Ecto neural progenitor cell (in vitro differentiated cells): ENCODE results near the gene CENPI.
"Not testable (repeated sequence)": the region's sequence is repeated elsewhere in the genome, so short reads cannot be mapped to it uniquely, and the experiment has no call there.

Experiments
- DNase-seq: peaks from one replicate; pipeline ENCODE4 v3.0.0-alpha.2; 2018; ENCODE audit warnings: low spot score

The CENPI gene, protein sequence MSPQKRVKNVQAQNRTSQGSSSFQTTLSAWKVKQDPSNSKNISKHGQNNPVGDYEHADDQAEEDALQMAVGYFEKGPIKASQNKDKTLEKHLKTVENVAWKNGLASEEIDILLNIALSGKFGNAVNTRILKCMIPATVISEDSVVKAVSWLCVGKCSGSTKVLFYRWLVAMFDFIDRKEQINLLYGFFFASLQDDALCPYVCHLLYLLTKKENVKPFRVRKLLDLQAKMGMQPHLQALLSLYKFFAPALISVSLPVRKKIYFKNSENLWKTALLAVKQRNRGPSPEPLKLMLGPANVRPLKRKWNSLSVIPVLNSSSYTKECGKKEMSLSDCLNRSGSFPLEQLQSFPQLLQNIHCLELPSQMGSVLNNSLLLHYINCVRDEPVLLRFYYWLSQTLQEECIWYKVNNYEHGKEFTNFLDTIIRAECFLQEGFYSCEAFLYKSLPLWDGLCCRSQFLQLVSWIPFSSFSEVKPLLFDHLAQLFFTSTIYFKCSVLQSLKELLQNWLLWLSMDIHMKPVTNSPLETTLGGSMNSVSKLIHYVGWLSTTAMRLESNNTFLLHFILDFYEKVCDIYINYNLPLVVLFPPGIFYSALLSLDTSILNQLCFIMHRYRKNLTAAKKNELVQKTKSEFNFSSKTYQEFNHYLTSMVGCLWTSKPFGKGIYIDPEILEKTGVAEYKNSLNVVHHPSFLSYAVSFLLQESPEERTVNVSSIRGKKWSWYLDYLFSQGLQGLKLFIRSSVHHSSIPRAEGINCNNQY

GRCh38 chrX:101097546-101098453 is at the start of gene CENPI:
TSS of gene CENPI (plus strand) at chrX:101098204. CDS start at chrX:101101071, 2,867 bp downstream.
- DNase-seq: peak; percentile 92

GRCh38 chrX:101051153-101051548 is 46.9 kb upstream of the CENPI start:
- no peak for DNase-seq

- DNase-seq: peak; percentile 67
Measured at GRCh38 chrX:101051549-101052302, 46.3 kb upstream of the CENPI start, which contains the start of gene TRMT2B. TSS of gene TRMT2B (minus strand) at chrX:101052111. CDS start at chrX:101042289, 9,822 bp downstream.

- not testable (repeated sequence) for DNase-seq
Measured at GRCh38 chrX:101056551-101056950, 41.5 kb upstream of the CENPI start.

- DNase-seq: no peak
Measured at GRCh38 chrX:101057093-101057714, 40.8 kb upstream of the CENPI start.

DNA sequence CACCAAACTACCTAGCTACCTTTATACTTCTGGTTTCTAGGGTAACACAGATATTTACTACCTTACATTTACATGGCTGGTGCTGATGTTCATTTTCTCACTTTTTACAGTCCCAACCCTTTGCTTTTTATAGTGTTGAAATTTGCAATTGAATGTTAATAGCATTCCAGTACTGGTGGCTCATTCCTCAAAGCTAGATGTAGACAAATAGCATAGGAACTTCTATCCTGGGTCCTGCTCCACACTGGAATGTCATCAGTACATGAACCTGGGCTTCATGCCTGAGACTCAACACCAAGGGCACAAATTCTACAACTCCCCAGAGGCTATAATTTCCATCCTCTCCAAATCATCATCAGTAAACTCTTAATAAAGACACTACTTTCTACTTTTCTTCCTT is 35.8 kb upstream of the CENPI start:
- DNase-seq: no peak

GRCh38 chrX:101071582-101071981 is 26.4 kb upstream of the CENPI start:
- DNase-seq: no peak

GRCh38 chrX:101078716-101079598 is 19.0 kb upstream of the CENPI start, which contains the start of gene TMEM35A:
TSS of gene TMEM35A (plus strand) at chrX:101078879. CDS start at chrX:101079003, 124 bp downstream.
- DNase-seq: peak; percentile 47

DNA sequence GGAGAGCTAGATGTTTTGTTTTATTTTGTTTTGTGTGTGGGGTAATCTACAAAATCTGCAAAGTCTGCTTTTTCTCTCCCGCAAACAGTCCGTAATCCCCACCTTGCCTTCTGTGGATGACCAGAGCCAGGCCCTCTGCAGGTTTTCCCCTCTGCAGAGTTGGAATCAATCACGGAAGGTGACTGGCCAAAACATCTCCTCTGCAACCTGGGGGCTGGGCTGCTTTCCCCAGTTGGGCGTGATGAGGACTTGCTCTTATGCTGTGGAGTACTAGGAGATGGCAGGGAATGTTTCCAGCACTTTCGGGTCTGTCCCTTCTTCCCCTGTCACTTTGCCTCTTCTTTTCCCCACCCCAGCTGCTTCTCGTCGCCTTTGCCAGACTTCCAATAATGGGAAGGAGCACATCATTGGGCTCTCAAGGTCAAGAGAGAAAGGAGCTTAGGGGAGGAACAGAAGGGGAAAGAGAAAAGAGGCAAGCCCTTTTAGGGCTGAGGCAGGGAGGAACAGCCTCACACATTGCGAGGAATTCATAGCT is 18.2 kb upstream of the CENPI start:
- no peak for DNase-seq

DNA sequence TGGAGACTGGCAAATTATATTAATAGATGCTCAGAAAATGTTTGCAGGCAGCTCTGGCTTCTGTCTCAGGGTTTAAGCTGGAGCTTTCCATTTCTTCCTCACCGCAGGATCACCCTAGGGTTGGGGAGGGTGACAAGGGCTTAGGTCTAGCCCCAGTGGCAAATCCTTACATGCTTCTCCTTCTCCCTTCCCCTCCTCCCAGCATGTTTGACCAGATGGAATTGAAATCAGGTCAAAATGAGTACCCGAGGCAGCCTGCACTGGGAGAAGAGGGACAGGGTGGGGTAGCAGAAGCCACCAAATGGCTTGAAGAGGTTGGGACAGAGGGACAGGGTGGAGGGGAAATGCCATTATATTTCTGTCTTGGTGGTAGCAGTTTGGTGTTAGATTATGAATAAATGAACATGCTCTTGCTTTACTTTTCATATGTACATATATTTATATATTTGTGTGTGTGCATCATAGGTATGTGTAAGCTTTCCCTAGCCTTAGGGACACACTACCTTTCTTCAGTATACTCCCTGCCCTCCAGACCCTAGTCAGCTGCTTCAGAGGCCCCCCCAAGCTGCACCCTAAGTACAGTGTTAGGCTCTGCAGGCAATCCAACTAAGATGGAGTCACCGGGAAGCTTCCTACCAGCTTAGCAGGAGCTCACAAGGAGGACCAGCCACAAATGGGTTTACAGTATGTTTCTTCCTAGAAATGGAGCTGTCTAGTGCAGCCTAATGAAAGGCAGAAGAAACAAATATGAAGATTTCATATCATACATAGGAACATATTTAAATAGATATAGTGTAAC is 17.5 kb upstream of the CENPI start:
- no peak for DNase-seq

GRCh38 chrX:101081231-101081630 is 16.8 kb upstream of the CENPI start:
- no peak for DNase-seq

DNA sequence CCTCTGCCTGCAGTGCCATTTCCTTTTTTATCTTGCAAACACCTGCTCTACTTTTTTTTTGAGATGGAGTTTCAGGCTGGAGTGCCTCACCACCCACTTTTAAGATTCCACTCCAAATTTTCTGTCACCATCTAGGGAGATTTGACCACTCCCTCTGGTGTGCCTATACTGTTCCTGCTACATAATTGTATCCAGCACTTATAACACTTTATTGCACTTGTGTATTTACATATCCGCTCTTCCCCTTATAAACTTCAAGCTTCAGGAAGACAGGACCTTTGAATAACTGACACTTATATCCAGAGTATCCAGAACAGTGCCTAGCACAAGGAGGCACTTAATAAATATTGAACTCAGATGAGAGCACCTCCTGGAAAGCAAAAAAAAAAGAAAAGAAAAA is 6.2 kb upstream of the CENPI start:
- no peak for DNase-seq

GRCh38 chrX:101108284-101108683 is 10.3 kb downstream of the CENPI start:
- no peak for DNase-seq

GRCh38 chrX:101117701-101118100 is 19.7 kb downstream of the CENPI start:
- no peak for DNase-seq

DNA sequence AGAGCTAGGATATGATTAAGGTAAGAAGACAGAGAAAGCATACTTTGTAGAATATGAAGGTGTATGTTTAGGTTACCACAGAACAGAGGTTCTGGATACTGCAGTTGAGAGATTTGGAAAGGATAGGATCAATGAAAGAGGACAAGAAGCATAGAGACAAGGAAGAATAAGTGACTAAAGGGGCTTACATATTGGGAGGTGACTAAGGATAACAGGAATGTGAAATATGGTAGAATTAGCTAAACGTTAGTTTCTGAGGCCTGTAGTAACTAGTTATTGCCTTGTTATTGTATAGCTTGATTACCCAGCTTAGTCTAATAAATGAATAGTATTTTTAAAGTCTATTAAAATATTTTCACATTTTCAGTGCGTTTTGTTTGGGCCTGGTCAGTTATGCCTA is 38.2 kb downstream of the CENPI start:
- no peak for DNase-seq
